GM18520 (cell line): ENCODE measurements around the gene CYS1.
"Not testable (repeated sequence)": the region's sequence is repeated elsewhere in the genome, so short reads cannot be mapped to it uniquely, and the experiment has no call there.

Experiments used
- ATAC-seq: cut with Tn5 transposase; IDR thresholded peaks from one replicate; pipeline ENCODE4 v1.9.1; 2021; ENCODE audit not compliant: unreplicated experiment

Gene CYS1

GRCh38 chr2:10014418-10015190 is 65.6 kb downstream of the CYS1 start:
- no peak for ATAC-seq

GRCh38 chr2:10013651-10014417 is 66.4 kb downstream of the CYS1 start:
- not testable (repeated sequence) for ATAC-seq

GRCh38 chr2:10012963-10013461 is 67.2 kb downstream of the CYS1 start:
- ATAC-seq, result no peak

GRCh38 chr2:10012366-10012962 is 67.7 kb downstream of the CYS1 start:
- not testable (repeated sequence) for ATAC-seq

- not testable (repeated sequence) for ATAC-seq
These were observed 68.4 kb downstream of the CYS1 start for GRCh38 chr2:10011606-10012325.

- not testable (repeated sequence) for ATAC-seq
These were observed 69.2 kb downstream of the CYS1 start for GRCh38 chr2:10010861-10011605.

DNA sequence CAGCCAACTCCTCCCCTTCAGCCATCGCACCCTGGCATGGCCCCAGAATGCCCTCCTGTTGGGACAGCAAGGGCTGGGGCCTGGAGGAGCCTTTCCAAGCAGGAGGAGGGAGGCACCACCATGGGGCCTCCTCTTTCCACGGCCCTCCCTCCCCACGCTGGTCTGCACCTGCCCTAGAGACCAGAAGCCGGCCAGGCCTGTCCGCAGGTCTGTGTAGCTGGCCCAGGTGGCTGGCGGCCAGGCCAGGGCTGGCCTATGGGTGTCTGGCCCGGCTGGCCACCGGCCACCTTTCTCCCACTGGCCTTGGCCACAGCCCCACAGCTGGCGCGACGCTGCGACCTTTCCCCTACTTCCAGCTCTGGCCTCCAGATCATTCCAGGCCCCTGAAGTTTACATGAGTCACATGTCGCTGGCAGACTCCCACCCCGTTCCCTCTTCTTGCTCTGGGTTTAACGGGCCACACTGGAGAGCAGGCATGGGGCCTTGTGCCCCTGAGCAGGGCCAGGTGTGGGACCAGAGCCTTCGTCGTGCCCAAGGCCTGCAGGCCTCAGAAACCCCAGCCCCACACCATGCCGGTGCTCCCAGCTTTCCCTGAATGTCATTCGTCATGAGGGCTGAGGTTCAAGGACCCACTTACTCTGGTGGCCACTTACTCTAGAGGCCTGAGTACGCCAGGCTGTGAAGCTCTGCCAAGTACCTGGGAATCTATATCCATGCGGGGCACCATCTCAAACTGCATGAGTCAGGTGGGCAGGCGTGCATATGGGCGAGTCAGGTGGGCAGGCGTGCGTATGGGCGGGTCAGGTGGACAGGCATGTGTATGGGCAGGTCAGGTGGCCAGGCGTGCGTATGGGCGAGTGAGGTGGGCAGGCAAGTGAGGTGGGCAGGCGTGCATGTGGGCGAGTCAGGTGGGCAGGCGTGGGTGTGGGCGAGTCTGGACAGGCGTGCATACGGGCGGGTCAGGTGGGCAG is 70.1 kb downstream of the CYS1 start:
- ATAC-seq, result no peak

- ATAC-seq, result no peak
These were observed 70.9 kb downstream of the CYS1 start for GRCh38 chr2:10009271-10009810.

GRCh38 chr2:10008809-10009176 is 71.4 kb downstream of the CYS1 start:
- ATAC-seq, result no peak

GRCh38 chr2:10007921-10008808 is 72.0 kb downstream of the CYS1 start:
- no peak for ATAC-seq

DNA sequence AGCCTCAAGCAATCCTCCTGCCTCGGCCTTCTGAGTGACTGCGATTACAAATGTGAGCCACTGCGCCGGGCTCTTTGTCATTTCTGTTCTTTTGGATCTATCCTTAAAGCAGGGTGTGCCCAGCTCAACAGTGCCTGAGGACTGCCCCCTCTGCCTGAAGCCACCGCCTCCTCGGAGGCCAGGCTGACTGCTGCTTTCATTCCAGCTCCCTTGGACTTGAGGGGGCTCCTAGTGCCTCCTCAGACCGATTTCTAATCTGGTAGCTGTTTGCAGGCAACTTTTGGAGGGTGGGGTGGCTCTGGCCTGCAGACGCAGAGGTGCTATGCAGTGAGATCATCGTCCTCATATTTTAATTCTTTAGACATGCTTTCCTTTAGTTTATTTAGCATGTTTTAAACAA is 72.8 kb downstream of the CYS1 start:
- ATAC-seq, result no peak
